Fibroblast of lung (primary cell): ENCODE data around the gene INPP5A.

Experiments
- EZH2 ChIP-seq: IDR thresholded peaks from 2 replicates; pipeline ENCODE4 v1.5.1; 2012; ENCODE audit warnings: low read length, control low read depth, mild to moderate bottlenecking; ENCODE audit errors: missing control alignments
- TF ChIP-seq, protein P1 (sequence below), 2 donors: IDR thresholded peaks in 1 of 2; conservative IDR thresholded peaks in 1 of 2; 1 replicate in 1 of 2; 2 replicates in 1 of 2; pipeline ENCODE4 v1.5.1; 2011 to 2012; ENCODE audit warnings: low read length in 2 of 2, control low read depth in 1 of 2, inconsistent platforms in 1 of 2, low read depth in 1 of 2, mild to moderate bottlenecking in 1 of 2

GRCh38 chr10:132521041-132521465 lies 16.5 kb upstream of the INPP5A start:
- TF ChIP-seq, protein P1, sequence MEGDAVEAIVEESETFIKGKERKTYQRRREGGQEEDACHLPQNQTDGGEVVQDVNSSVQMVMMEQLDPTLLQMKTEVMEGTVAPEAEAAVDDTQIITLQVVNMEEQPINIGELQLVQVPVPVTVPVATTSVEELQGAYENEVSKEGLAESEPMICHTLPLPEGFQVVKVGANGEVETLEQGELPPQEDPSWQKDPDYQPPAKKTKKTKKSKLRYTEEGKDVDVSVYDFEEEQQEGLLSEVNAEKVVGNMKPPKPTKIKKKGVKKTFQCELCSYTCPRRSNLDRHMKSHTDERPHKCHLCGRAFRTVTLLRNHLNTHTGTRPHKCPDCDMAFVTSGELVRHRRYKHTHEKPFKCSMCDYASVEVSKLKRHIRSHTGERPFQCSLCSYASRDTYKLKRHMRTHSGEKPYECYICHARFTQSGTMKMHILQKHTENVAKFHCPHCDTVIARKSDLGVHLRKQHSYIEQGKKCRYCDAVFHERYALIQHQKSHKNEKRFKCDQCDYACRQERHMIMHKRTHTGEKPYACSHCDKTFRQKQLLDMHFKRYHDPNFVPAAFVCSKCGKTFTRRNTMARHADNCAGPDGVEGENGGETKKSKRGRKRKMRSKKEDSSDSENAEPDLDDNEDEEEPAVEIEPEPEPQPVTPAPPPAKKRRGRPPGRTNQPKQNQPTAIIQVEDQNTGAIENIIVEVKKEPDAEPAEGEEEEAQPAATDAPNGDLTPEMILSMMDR (conservative IDR thresholded peaks at IDR 0.05 in 1 of 2, IDR thresholded peaks at IDR 0.05 in 1 of 2; ENCODE audit: low read depth in 1 of 2, low read length in 2 of 2) = no peak
- no peak for TF ChIP-seq EZH2
